ENCODE data around the gene SWI5. TPM values are rescaled to one million over a fixed set of nuclear protein-coding genes. Genes with fewer than 3 reads are reported as not detected.

SWI5 gene
- total RNA-seq, 1 donor from 2014 or later, result 29.2 TPM

GRCh38 chr9:128254855-128255759 lies 21.0 kb upstream of the SWI5 start:
- H3K9ac ChIP-seq (ENCODE audit: low read length), result no peak overlapping the region
- H3K4me1 Mint-ChIP-seq (ENCODE audit: low read depth, unreplicated experiment), result peaks cover 13% of the 10 kb centered on the region
- FAIRE-seq (no peak), DNase-seq (ENCODE audit: low read depth) (no peak)
- no peak overlapping the region for H3K27ac ChIP-seq (ENCODE audit: low read depth, low read length)
- H3K4me1 ChIP-seq (ENCODE audit: insufficient read depth, low read length), result peaks cover 10% of the 10 kb centered on the region
- H3K4me2 ChIP-seq (ENCODE audit: low read length), result no peak overlapping the region
- peaks cover 48% of the 10 kb centered on the region for H4K20me1 ChIP-seq (ENCODE audit: insufficient read depth, low read length)
- no peaks in the 10 kb centered on the region for H3K9me3 Mint-ChIP-seq (ENCODE audit: unreplicated experiment)
- no peaks in the 10 kb centered on the region for H3K27me3 ChIP-seq (ENCODE audit: insufficient read depth, low read length)
- H3K27me3 Mint-ChIP-seq (ENCODE audit: low read depth, unreplicated experiment), result no peaks in the 10 kb centered on the region
- peaks cover 11% of the 10 kb centered on the region for H3K36me3 Mint-ChIP-seq (ENCODE audit: low read depth, unreplicated experiment)
- peaks cover 20% of the 10 kb centered on the region for H3K36me3 ChIP-seq (ENCODE audit: insufficient read depth, low read length)
- H3K27ac Mint-ChIP-seq (ENCODE audit: unreplicated experiment), result peak overlapping the region; percentile 83
- no peak overlapping the region for H3K4me3 ChIP-seq (ENCODE audit: insufficient read depth, low read depth, low read length)
- H3K79me2 ChIP-seq (ENCODE audit: insufficient read depth, low read length), result peaks cover 3% of the 10 kb centered on the region
- H3K4me3 Mint-ChIP-seq (ENCODE audit: unreplicated experiment), result no peak overlapping the region
- H3K9me3 ChIP-seq (ENCODE audit: insufficient read depth, low read depth, low read length), result no peaks in the 10 kb centered on the region
- TF ChIP-seq EZH2 (IDR thresholded peaks at IDR 0.05; ENCODE audit: insufficient read depth, low read length), result no peak
- TF ChIP-seq CTCF (IDR thresholded peaks at IDR 0.05; ENCODE audit: insufficient read depth, low read depth, low read length), result peak; percentile 76
- H2AFZ ChIP-seq (ENCODE audit: low read depth, low read length), result no peak overlapping the region

DNA sequence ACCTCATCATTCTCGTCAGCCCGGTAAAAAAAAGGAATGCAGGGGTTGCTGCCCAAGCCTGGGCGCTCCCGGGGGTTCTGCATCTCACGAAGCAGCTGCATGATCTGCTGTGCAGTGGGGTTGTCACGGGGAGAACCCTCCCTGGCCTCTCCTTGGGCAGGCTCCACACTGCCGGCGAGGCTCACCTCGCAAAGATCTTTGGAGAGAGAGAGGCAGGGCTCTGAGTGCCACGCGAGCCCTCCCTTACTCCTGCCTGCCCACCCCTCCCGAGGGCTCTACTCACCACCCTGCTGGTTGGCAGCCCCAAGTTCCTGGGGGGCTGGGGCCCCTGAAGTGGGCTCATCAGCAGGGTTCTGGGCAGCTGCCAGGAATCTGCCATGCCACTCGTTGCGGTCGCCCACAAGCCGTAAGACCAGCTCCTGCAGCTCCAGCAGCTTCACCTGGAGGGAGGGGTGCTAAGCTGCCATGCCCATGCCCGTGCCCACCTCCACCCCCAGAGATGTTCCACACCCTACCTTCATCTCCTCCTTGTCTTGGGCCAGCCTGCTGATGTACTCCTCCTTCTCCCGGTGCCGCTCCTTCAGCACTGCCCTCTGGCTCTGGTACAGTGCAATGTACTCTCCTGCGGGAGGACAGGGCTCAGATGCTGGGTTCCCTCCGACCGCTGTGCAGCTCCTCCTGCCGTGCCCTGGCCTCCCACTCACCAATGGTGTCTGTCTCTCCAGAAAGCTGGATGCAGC lies 18.8 kb upstream of the SWI5 start:
- Mint-ChIP-seq H3K27ac (ENCODE audit: unreplicated experiment) (no peak overlapping the region), H3K4me3 (ENCODE audit: unreplicated experiment) (no peak overlapping the region), H3K9me3 (ENCODE audit: unreplicated experiment) (no peaks in the 10 kb centered on the region), H3K36me3 (ENCODE audit: low read depth, unreplicated experiment) (peaks cover 16% of the 10 kb centered on the region), H3K4me1 (ENCODE audit: low read depth, unreplicated experiment) (peaks cover 6% of the 10 kb centered on the region), H3K27me3 (ENCODE audit: low read depth, unreplicated experiment) (no peaks in the 10 kb centered on the region)
- Histone ChIP-seq H3K4me3 (ENCODE audit: insufficient read depth, low read depth, low read length) (no peak overlapping the region), H2AFZ (ENCODE audit: low read depth, low read length) (no peak overlapping the region), H3K27ac (ENCODE audit: low read depth, low read length) (no peak overlapping the region), H3K36me3 (ENCODE audit: insufficient read depth, low read length) (peaks cover 35% of the 10 kb centered on the region), H3K27me3 (ENCODE audit: insufficient read depth, low read length) (no peaks in the 10 kb centered on the region), H3K4me2 (ENCODE audit: low read length) (no peak overlapping the region), H3K4me1 (ENCODE audit: insufficient read depth, low read length) (peaks cover 3% of the 10 kb centered on the region), H3K9ac (ENCODE audit: low read length) (no peak overlapping the region), H3K79me2 (ENCODE audit: insufficient read depth, low read length) (peaks cover under 1% of the 10 kb centered on the region), H4K20me1 (ENCODE audit: insufficient read depth, low read length) (peaks cover 58% of the 10 kb centered on the region), H3K9me3 (ENCODE audit: insufficient read depth, low read depth, low read length) (no peaks in the 10 kb centered on the region)
- DNase-seq (ENCODE audit: low read depth) (no peak), FAIRE-seq (no peak)
- TF ChIP-seq EZH2 (IDR thresholded peaks at IDR 0.05; ENCODE audit: insufficient read depth, low read length) (no peak), CTCF (IDR thresholded peaks at IDR 0.05; ENCODE audit: insufficient read depth, low read depth, low read length) (no peak)

All from astrocyte (in vitro differentiated cells and primary cell).